H9 (cell line): Measurements from ENCODE around the gene MINDY4B. TPM values are rescaled to one million over a fixed set of nuclear protein-coding genes. Genes with fewer than 3 reads are reported as not detected.

Experiments
- DNase-seq: peaks from one replicate; pipeline ENCODE4 v3.0.0-alpha.2; 2017
- H2AFZ ChIP-seq: one replicate; pipeline ENCODE4 v1.6.1; 2013; ENCODE audit warnings: mild to moderate bottlenecking, low read length, control low read depth, moderate library complexity
- H2AK5ac ChIP-seq: 2 replicates; pipeline ENCODE4 v1.6.1; 2013; ENCODE audit warnings: low read length, control low read depth, mixed read lengths; ENCODE audit not compliant: insufficient read length
- H2BK120ac ChIP-seq: one replicate; pipeline ENCODE4 v1.6.1; 2013; ENCODE audit warnings: low read depth, mild to moderate bottlenecking, low read length, control low read depth, inconsistent platforms; ENCODE audit not compliant: poor library complexity, severe bottlenecking
- H2BK12ac ChIP-seq: 2 replicates; pipeline ENCODE4 v1.6.1; 2013; ENCODE audit warnings: low read length, control low read depth, mixed read lengths, low read depth; ENCODE audit not compliant: insufficient read length
- H2BK15ac ChIP-seq: 2 replicates; pipeline ENCODE4 v1.6.1; 2013; ENCODE audit warnings: low read depth, low read length, control low read depth
- H2BK20ac ChIP-seq: one replicate; pipeline ENCODE4 v1.6.1; 2013; ENCODE audit warnings: low read depth, mild to moderate bottlenecking, low read length, control low read depth, inconsistent platforms; ENCODE audit not compliant: poor library complexity, severe bottlenecking
- H2BK5ac ChIP-seq: 2 replicates; pipeline ENCODE4 v1.6.1; 2013; ENCODE audit warnings: low read length, control low read depth, mixed read lengths; ENCODE audit not compliant: insufficient read length
- H3K14ac ChIP-seq: 2 replicates; pipeline ENCODE4 v1.6.1; 2013; ENCODE audit warnings: low read length, control low read depth; ENCODE audit not compliant: insufficient read depth
- H3K18ac ChIP-seq: 2 replicates; pipeline ENCODE4 v1.6.1; 2013; ENCODE audit warnings: low read depth, mild to moderate bottlenecking, mixed read lengths, low read length, control low read depth; ENCODE audit not compliant: insufficient read length
- H3K23ac ChIP-seq: 2 replicates; pipeline ENCODE4 v1.6.1; 2013; ENCODE audit warnings: low read length, control low read depth, mixed read lengths, low read depth; ENCODE audit not compliant: insufficient read length
- H3K23me2 ChIP-seq: 2 replicates; pipeline ENCODE4 v1.6.1; 2013; ENCODE audit warnings: low read depth, mild to moderate bottlenecking, mixed read lengths, low read length, control low read depth; ENCODE audit not compliant: insufficient read length, poor library complexity, severe bottlenecking
- H3K27ac ChIP-seq: 2 replicates; pipeline ENCODE4 v1.5.1; 2013; ENCODE audit warnings: low read length, control low read depth, mixed read lengths, low read depth; ENCODE audit not compliant: insufficient read length
- H3K27me3 ChIP-seq: 2 replicates; pipeline ENCODE4 v1.6.1; 2013; ENCODE audit warnings: low read length, control low read depth, inconsistent platforms; ENCODE audit not compliant: insufficient read depth
- H3K4ac ChIP-seq: 2 replicates; pipeline ENCODE4 v1.6.1; 2013; ENCODE audit warnings: low read depth, mild to moderate bottlenecking, control low read depth, inconsistent platforms, low read length, moderate library complexity
- H3K4me1 ChIP-seq: 2 replicates; pipeline ENCODE4 v1.6.1; 2013; ENCODE audit warnings: low read length, control low read depth, inconsistent platforms; ENCODE audit not compliant: insufficient read depth
- H3K4me2 ChIP-seq: 2 replicates; pipeline ENCODE4 v1.6.1; 2013; ENCODE audit warnings: low read length, control low read depth, mixed read lengths; ENCODE audit not compliant: insufficient read length, insufficient read depth
- H3K56ac ChIP-seq: 2 replicates; pipeline ENCODE4 v1.6.1; 2013; ENCODE audit warnings: low read depth, mild to moderate bottlenecking, mixed read lengths, low read length, control low read depth; ENCODE audit not compliant: insufficient read length
- H3K79me1 ChIP-seq: 2 replicates; pipeline ENCODE4 v1.6.1; 2013; ENCODE audit warnings: low read depth, mild to moderate bottlenecking, moderate library complexity, low read length, control low read depth, inconsistent platforms; ENCODE audit not compliant: insufficient read depth, poor library complexity, severe bottlenecking
- H3K79me2 ChIP-seq: 2 replicates; pipeline ENCODE4 v1.6.1; 2013; ENCODE audit warnings: low read length, control low read depth, inconsistent platforms; ENCODE audit not compliant: insufficient read depth
- H3K9ac ChIP-seq: 2 replicates; pipeline ENCODE4 v1.6.1; 2013; ENCODE audit warnings: low read length, control low read depth, mixed read lengths; ENCODE audit not compliant: insufficient read length; ENCODE audit errors: extremely low read depth
- H3K9me3 ChIP-seq: one replicate; pipeline ENCODE4 v1.6.1; 2013; ENCODE audit warnings: low read depth, low read length, inconsistent platforms; ENCODE audit not compliant: control insufficient read depth
- H3T11ph ChIP-seq: one replicate; pipeline ENCODE4 v1.6.1; 2013; ENCODE audit warnings: mild to moderate bottlenecking, low read length, control low read depth, inconsistent platforms
- H4K20me1 ChIP-seq: one replicate; pipeline ENCODE4 v1.6.1; 2013; ENCODE audit not compliant: control insufficient read depth, insufficient read length, insufficient read depth
- H4K5ac ChIP-seq: 2 replicates; pipeline ENCODE4 v1.6.1; 2013; ENCODE audit warnings: low read depth, mild to moderate bottlenecking, mixed read lengths, low read length, control low read depth; ENCODE audit not compliant: insufficient read length
- H4K8ac ChIP-seq: replicated peaks from 2 replicates; pipeline ENCODE4 v1.6.1; 2013; ENCODE audit warnings: low read length, control low read depth, mixed read lengths, low read depth; ENCODE audit not compliant: insufficient read length
- H4K91ac ChIP-seq: 2 replicates; pipeline ENCODE4 v1.6.1; 2013; ENCODE audit warnings: low read depth, mild to moderate bottlenecking, moderate library complexity, mixed read lengths, low read length, control low read depth; ENCODE audit not compliant: insufficient read length
- H3K27ac Mint-ChIP-seq, 3 experiments: 2 replicates in 2 of 3; 3 replicates in 1 of 3; pipeline ENCODE4 v1.8.0; 2020 to 2021; ENCODE audit warnings: mixed read lengths in 3 of 3, mild to moderate bottlenecking in 1 of 3, moderate library complexity in 1 of 3
- H3K27me3 Mint-ChIP-seq: 2 replicates; pipeline ENCODE4 v1.8.0; 2021; ENCODE audit warnings: low read depth, mild to moderate bottlenecking, moderate library complexity, mixed read lengths
- H3K36me3 Mint-ChIP-seq, 3 experiments: 2 replicates in 2 of 3; 3 replicates in 1 of 3; pipeline ENCODE4 v1.8.0; 2020 to 2021; ENCODE audit warnings: low read depth in 3 of 3, mixed read lengths in 3 of 3; ENCODE audit not compliant: insufficient read depth in 1 of 3
- H3K4me1 Mint-ChIP-seq, 2 experiments: 2 replicates each; pipeline ENCODE4 v1.8.0; 2020; ENCODE audit warnings: mixed read lengths in 2 of 2
- H3K4me3 Mint-ChIP-seq, 2 experiments: 2 replicates in 1 of 2; 3 replicates in 1 of 2; pipeline ENCODE4 v1.8.0; 2020 to 2021; ENCODE audit warnings: mild to moderate bottlenecking in 2 of 2, mixed read lengths in 2 of 2, moderate library complexity in 1 of 2
- H3K9me3 Mint-ChIP-seq, 2 experiments: 2 replicates in 1 of 2; 3 replicates in 1 of 2; pipeline ENCODE4 v1.8.0; 2020; ENCODE audit warnings: mild to moderate bottlenecking in 2 of 2, mixed read lengths in 2 of 2, moderate library complexity in 1 of 2
- CTCF ChIP-seq: fragments of 200-600 bp; sonication (generic); conservative IDR thresholded peaks from 3 replicates; pipeline ENCODE4 v1.8.0; 2021; ENCODE audit warnings: antibody characterized with exemption, mild to moderate bottlenecking
- WGBS: extraction: QIAGEN DNeasy Blood & Tissue Kit; methylation state at CpG from one replicate; pipeline ENCODE4 v1.1.7; 2013; ENCODE audit warnings: missing lambda C conversion rate, low lambda C conversion rate, mixed read lengths; ENCODE audit not compliant: insufficient read length; ENCODE audit errors: extremely low coverage; 5-methylcytosine and 5-hydroxymethylcytosine counted together
- total RNA-seq: library from RNA; stranded (reverse); gene quantifications from 2 replicates; pipeline ENCODE4 v1.2.1, GENCODE V29; 2021

Gene MINDY4B
- total RNA-seq, 1 experiment from 2014 or later: not detected

- Histone ChIP-seq H3K18ac (no peak overlapping the region), H3K23me2 (no peaks in the 10 kb centered on the region), H2BK120ac (no peak overlapping the region), H3K79me2 (no peaks in the 10 kb centered on the region), H3K9ac (no peak overlapping the region), H3K9me3 (no peaks in the 10 kb centered on the region), H2BK5ac (no peak overlapping the region), H4K91ac (no peak overlapping the region), H3T11ph (no peak overlapping the region), H2BK20ac (no peak overlapping the region), H2BK12ac (no peak overlapping the region), H3K27ac (no peak overlapping the region), H3K79me1 (no peaks in the 10 kb centered on the region), H3K56ac (no peak overlapping the region), H3K4me2 (no peak overlapping the region), H4K8ac (no peak overlapping the region), H3K4me1 (peaks cover 7% of the 10 kb centered on the region; the same call in 1 of the 2 replicates), H4K5ac (no peak overlapping the region), H4K20me1 (no peaks in the 10 kb centered on the region), H3K23ac (no peak overlapping the region), H2BK15ac (no peak overlapping the region), H2AK5ac (no peak overlapping the region), H3K4ac (no peak overlapping the region), H3K27me3 (peaks cover 14% of the 10 kb centered on the region; the same call in 1 of the 2 replicates), H2AFZ (no peak overlapping the region), H3K14ac (no peak overlapping the region)
- Mint-ChIP-seq H3K4me3 (no peak overlapping the region), H3K36me3 (peaks cover 0 to 3% (median 0%) of the 10 kb centered on the region in 3 experiments; a peak in 2 of 7 replicates), H3K27ac (no peak overlapping the region), H3K27me3 (peaks cover 73% of the 10 kb centered on the region), H3K4me1 (peaks cover 29 to 35% of the 10 kb centered on the region in 2 experiments), H3K9me3 (peaks cover 2 to 13% of the 10 kb centered on the region in 2 experiments)
- no CpG with 5 or more reads among the region's 4 CpGs for WGBS
- DNase-seq: peak; percentile 39
- TF ChIP-seq CTCF: peak; percentile 22; the same call in 1 of the 3 replicates
Observed at GRCh38 chr3:150840802-150841515, 64.3 kb downstream of the MINDY4B start.
